Urothelium cell line (cell line): ENCODE measurements around the gene EXOC4.
A peak's percentile ranks its signal among the peaks of the same experiment; 100 is the strongest.
"Not testable (repeated sequence)": the region's sequence is repeated elsewhere in the genome, so short reads cannot be mapped to it uniquely, and the experiment has no call there.

Experiments used
- DNase-seq: peaks from one replicate; pipeline ENCODE4 v3.0.0; 2011; ENCODE audit warnings: low spot score, mixed read lengths
- FAIRE-seq: peaks from 2 replicates; lab custom pipeline; 2011; peaks lifted over from hg19 to GRCh38; lab: Jason Lieb, UNC

EXOC4 gene

DNA sequence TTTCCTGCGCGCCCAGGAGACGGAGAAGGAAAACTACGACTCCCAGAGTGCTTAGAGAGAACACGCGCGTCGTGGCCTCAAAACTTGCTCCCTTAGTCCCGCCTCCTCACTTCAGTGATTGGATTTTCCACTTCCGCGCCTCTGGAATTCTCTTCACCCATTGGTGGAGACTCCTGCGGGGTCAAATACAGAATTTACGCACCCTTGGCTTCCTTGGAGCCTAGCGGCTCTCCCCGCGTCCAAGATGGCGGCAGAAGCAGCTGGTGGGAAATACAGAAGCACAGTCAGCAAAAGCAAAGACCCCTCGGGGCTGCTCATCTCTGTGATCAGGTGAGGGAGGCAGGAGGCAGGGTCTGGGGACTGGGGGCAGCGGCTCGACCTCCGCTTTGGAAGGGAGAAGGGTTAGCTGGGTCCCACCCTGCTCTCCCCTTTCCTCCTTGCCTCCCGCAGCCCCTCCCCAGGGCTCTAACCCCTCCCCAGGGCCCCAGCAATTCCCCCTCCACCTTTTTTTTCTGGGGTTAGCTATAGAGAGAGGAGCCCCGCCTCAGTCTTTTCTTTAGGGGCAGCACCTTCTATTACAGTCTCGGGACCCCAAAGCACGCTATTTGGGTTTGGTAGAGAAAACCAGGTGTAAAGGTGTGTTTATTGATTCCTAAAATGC lies at the start of gene EXOC4:
Gene EXOC4 (plus strand): TSS at position 221 of the 661 bp plus-strand sequence.
- FAIRE-seq = no peak
- peak; percentile 88 for DNase-seq

DNA sequence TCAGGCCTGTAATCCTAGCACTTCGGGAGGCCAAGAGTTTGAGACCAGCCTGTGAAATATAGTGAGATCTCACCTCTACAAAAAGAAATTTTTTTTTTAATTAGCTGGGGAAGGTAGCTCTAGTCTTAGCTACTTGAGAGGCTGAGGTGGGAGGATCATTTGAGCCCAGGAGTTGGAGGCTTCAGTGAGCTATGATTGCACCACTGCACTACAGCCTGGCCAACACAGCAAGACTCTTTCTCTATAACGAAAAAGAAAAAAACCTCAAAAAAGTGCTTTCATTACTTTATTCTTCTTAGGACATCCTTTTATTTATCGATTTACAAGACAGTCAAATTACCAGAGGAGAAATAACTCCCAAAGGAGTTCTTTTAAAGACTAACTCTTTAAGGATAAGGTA lies 49.4 kb upstream of the EXOC4 start:
- DNase-seq (no peak), FAIRE-seq (no peak)

DNA sequence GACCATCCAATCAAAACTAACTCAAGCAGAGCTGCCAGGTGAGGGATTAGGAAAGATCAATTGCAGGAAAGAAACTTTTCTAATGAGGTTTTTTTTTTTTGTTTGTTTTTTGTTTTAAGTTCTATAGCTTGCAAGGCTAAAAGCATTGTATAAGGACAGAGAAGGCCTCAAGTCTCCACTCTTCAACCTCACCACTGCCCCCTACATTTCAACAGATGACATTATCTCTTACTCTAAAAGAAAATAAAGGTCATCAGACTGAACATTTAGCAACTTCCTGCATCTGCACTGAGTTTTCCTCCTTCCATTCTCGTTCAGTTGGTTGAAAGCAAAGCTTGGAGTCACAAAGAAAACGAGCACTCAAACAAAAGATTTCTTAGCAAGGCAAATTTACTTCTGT lies 45.2 kb upstream of the EXOC4 start:
- FAIRE-seq (no peak), DNase-seq (no peak)

DNA sequence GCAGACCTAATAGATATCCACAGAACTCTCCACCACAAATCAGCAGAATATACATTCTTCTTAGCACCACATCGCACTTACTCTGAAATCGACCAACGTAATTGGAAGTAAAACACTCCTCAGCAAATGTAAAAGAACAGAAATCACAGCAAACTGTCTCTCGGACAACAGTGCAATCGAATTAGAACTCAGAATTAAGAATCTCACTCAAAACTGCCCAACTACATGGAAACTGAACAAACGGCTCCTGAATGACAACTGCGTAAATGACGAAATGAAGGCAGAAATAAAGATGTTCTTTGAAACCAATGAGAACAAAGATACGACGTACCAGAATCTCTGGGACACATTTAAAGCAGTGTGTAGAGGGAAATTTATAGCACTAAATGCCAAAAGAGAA lies 42.1 kb upstream of the EXOC4 start:
- not testable (repeated sequence) for DNase-seq, FAIRE-seq

DNA sequence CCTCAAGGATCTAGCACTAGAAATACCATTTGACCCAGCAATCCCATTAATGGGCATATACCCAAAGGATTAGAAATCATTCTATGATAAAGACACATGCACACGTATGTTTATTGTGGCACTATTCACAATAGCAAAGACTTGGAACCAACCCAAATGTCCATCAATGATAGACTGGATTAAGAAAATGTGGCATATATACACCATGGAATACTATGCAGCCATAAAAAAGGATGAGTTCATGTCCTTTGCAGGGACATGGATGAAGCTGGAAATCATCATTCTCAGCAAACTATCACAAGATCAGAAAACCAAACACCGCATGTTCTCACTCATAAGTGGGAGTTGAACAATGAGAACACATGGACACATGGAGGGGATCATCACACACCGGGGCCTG lies 39.1 kb upstream of the EXOC4 start:
- DNase-seq, FAIRE-seq: not testable (repeated sequence)

DNA sequence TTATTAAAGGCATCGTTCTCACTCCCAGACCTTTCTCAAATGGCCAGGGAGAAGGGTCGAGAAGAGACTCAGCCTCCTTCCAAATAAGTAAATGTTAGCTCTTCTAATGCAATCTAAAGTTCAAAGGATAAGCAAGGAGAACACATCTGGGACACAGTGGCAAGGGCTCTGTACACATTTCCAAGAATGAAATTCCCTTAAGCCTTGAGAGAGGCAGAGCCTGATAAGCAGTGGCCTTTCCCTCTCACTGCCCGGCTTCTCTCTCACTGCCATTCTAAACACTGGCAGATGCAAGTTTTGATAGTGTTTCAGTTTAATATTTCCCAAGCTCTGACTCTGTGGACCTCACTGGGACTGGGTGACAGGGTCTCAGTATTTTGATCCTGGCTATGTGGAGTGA lies 35.1 kb upstream of the EXOC4 start:
- no peak for FAIRE-seq

DNA sequence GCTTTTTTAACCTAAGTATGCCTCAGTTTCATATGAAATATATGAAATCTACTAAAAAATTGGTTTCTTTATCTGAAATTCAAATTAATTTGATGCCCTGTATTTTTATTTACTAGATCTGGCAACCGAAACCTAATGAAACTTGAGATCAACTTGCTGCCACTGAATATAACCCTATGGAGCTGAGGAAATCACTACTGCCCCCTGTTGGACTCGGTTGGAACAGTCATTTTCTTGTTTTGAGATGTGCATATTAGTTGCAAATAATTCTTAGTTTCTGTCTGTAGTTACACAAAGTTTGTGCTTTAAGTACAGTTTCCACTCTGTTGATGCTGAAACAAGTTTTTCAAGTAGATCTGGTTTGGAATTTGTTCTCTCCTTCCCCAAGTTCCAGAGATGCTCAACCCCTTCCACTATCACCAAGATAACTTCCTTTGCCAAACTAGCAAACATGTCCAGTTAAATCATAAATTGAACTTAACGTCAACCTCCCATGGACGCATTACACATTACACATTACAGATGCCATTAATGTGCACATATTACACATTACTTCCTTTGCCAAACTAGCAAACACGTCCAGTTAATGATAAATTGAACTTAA lies 22.2 kb upstream of the EXOC4 start:
- FAIRE-seq = no peak

More for the DNA sequence above, 35.1 kb upstream of the EXOC4 start:
- no peak for DNase-seq

DNA sequence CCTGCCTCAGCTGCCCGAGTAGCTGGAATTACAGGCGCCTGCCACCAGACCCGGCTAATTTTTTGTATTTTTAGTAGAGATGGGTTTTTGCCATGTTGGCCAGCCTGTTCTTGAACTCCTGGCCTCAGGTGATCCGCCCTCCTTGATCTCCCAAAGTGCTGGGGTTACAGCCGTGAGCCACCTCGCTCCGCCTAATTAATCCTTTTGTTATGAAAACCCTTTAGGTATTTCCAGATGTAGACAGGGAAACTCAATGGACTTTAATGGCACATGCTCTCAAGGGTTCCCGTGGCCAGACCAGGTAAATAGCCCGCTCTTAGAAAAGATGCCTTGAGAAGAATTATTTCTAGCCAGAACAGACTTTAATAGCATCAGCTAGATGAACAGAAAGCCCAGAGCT lies 19.7 kb upstream of the EXOC4 start:
- DNase-seq = no peak
- no peak for FAIRE-seq

More for the DNA sequence above, 22.2 kb upstream of the EXOC4 start:
- DNase-seq = peak; percentile 18

DNA sequence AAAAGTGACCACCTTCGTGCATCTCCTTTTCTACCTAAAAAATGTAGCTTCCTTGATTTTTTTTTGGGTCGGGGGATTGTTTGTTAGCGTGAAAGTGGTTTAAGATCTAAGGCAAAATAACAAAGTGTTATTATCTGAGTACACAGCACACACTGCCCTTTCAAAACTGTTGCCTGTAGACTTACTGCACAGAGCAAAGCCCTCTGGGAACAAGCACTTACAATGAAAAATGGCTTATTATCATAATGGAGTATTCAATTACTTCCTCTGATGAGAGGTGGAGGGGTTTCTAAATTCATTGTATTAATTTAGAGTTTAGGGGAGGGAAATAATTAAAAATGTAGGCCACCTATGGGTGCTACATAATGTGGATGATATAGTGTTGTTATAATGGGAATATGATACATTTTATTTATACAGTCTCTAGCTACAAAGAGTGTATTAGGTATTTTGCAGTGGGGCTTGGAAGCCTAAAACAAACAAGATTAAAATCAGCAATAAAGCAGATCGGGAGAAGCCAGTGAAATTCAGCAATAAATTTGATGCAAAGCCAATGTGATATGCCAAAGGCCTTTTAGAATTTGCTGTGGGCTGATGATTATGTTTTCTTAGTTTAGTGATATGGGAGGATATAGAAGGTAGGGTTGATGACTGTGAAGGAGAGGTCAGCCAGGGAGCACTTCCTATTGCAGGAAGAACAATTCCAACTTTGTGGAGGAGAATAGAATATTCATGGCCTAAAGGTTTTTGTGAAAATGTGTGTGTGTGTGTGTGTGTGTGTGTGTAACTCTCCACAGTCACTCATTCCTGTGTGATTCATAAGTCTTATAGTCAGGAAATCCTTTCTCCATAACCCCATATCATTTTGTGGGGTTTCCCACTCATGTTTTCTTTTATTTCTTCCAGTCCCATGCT lies 17.7 kb upstream of the EXOC4 start:
- DNase-seq (no peak), FAIRE-seq (no peak)

DNA sequence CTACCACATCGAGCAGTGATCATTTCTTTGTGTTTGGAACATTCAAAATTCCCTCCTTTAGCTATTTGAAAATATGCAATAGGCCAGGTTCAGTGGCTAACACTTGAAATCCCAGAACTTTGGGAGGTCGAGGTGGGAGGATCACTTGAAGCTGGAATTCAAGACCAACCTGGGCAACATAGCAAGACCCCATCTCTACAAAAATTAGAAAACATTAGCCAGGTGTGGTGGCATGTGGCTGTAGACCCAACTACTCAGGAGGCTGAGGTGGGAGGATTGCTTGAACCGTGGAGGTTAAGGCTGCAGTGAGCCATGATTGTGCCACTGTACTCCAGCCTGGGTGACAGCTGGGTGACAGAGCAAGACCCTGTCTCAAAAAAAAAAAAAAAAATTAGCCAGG lies 15.3 kb upstream of the EXOC4 start:
- FAIRE-seq (no peak), DNase-seq (no peak)

DNA sequence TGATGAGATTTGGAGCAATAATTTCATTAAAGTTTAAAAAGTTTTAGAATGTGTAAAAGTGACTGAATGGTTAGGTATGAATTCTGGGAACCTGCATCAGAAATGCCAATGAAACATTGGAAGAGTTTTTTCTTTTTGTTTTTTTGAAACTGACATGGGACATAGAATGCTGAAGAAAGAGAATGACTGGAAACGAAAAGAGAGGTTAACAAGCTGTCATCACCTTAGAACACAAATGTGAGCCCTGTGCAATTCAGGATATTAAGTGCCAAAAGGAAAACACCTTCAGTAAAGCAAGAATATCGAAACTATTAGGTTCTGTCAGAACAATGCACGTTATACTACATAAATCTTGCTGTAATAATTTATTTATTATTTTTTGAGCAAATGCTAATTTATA lies 12.6 kb upstream of the EXOC4 start:
- DNase-seq (no peak), FAIRE-seq (no peak)

DNA sequence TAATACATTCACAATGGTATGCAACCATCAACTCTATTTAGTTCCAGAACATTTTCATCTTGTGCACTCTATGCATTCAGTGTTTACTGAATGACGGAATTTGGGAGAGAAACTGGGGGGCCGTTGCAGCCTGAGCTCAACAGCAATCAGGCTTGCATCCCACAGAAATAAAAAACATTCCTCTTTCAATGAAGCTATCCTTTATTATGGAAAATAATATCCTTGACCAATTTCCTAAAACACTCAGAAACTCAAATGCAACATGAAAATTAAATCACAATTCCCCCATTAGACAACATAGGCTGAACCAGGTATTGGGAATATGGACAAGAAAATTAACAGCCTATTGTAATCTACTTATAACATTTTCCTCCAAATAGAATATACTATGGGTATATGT lies 6.3 kb upstream of the EXOC4 start:
- no peak for DNase-seq

DNA sequence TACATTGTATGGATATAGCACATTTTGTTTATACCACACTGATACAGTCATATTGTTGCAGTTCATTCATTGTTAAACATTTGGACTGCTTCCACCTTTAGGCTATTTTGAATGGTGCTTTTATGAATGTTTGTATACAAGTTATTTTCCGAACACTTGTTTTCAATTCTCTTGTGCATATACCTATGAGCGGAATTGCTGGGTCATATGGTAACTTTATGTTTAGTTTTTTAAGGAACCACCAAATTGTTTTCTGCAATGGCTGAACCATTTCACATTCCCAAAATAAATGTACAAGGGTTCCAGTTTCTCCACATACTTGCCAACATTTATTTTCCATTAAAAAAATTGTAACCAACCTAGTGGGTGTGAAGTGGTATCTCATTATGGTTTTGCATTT lies 4.0 kb upstream of the EXOC4 start:
- FAIRE-seq (no peak), DNase-seq (no peak)

More for the DNA sequence above, 6.3 kb upstream of the EXOC4 start:
- FAIRE-seq = no peak

DNA sequence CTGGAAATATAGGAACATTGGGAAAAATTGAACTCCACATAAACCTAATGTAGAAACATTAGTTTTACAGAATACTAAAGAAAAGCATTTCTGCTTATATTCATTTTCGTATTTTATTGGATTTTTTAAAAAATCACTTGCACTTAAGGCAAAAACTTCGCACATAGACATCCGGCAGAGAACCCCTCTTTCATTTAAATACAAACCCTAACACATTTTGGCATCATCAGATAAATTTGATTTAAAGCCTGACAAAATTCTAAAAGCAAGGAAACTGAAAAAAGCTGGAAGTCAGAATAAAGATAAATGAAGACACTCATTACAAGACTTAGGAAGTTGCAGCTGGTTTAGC lies 396 bp upstream of the EXOC4 start:
- DNase-seq (no peak), FAIRE-seq (no peak)

DNA sequence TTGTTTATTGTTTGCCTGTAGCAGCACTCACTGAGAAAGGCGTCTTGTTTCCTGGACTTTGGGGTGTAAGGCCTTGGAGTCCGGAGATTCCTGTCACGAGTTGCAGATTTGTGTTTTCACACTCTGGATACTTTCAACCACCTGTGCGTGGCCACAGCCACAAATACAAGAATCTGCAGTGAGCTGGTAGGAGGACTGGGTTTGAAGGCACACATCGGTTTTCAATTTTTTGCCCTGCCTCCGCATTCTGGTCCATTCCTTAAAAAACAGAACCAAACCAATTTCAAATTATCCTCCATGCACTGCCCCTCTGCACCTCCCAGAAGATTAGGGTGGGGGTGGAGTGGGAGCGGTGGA lies 619 bp downstream of the EXOC4 start:
- no peak for DNase-seq
- no peak for FAIRE-seq

DNA sequence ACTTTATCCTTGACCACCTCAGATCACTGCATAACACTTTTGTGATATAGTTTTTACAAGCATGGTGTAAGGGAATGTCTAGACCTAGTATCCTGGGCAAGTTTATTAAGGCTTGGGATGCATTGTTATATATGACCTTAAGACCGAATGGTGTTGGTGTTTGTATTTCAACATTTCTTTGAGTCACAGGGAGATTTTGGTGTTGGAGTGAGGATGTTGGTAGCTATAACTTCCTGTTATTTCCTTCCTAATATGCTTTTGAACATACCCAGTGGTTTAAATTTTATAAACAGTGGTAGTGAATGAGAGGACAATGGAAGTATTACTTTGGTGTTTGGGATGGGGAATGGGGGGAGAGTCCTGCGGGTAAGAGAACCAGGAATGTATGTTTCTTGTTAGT lies 2.6 kb downstream of the EXOC4 start:
- FAIRE-seq = no peak
- DNase-seq = no peak

DNA sequence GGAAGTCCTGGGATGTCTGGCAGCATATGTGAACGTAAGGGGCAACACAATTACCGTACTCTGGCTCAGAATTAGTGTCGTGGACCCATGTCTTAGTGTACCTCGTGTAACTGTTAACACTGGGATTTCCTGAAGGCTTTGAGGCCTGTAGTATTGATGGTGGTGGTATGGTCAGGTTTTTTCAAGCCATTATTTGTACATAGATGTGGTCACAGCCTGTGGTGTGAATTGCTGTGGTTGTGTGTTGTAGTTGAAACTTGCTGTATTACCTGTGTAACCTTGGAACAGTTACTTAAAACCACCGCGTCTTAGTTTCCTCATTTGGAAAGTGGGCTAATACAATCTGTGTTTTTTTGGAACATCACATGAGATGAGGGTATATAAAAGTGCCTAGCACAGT lies 5.3 kb downstream of the EXOC4 start:
- DNase-seq (no peak), FAIRE-seq (no peak)

DNA sequence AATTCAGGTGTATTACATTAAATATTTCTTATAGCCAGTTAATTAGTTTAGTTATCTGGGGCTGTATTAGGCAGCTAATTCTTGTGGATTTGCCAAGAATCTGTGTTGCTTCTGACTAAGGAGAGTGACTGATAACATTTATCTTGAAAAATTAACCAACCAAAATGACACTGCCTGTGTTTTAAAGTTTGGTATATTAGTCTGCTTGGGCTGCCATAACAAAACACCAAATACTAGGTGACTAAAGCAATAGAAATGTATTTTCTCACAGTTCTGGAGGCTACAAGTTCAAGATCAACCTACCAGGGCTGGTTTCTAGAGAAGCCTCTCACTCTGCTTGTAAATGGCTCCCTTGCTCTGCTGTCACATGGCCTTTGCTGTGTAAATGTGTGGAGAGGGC lies 12.9 kb downstream of the EXOC4 start:
- FAIRE-seq (no peak), DNase-seq (no peak)

DNA sequence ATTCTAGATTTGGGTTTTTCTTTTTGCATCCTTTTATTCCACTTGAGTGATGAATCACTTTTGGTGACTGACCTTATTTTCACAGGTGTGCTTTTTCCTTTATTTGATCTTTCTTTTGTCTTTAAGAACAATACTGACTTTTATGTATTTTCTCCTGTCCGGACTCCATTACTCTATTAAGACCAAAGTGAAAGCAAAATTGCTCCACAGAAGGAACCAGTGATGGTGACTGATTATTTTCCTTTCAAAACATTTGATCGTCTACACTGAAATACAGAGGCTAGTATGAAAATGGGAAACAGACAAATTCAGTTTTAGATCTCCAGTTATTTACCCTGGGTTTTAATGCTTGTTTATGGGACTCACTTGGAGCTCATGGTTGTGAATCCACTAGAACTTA lies 15.5 kb downstream of the EXOC4 start:
- DNase-seq = no peak
- FAIRE-seq = no peak

DNA sequence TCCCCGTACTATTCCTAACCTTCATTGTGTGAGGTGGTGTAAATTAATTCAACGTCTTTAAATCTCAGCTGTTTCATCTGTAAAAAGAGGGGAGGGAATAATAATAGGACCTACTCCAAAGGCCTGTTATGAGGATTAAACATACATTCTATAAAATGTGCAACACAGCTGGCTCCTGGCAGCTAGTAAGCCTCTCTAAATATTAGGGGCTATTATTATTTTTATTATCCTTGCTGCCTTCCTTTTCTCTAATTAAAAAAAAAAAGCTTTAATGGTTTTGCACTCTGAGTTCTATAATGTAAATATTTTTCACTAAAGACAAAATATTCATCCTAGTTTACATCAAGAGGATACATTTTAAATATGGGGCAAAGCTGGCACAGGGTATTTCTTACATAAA lies 19.5 kb downstream of the EXOC4 start:
- DNase-seq = no peak
- no peak for FAIRE-seq

DNA sequence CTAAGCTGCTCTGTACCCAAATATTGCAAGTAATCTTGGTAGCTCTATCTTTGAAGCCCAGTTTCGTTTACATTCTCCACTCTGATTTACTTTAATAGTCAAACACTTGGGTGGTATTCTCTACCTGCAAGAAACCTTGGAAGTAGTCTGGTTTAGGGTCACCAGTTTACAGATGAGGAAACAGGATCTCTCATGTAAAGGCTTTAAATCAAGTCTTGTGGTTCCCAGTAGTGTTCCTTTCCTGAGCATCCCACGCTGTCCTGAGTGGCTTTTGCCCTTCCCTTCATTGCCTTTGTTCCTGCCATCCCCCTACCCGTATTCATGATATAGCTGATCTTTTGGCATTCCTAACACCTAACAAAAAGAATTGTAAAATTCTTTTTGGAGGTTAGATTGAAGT lies 20.3 kb downstream of the EXOC4 start:
- no peak for DNase-seq
- no peak for FAIRE-seq

DNA sequence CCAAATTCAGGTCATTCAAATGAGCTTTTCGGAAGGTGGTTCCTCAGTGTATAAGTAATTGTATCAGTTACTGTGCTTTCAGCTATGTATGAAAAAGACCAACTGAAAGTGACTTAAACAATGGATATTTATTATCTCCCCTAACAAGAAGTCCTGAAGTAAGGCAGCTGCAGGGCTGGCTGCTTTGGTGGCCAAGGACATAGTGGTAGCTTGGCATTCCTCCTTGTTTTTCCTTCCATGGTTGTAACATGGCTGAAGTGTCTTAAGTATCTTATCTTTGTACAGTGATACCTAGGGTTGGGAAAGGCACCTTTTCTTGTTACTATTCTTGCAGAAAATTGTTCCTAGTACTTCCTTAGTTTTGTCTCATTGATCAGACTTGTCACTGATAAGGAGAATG lies 21.4 kb downstream of the EXOC4 start:
- FAIRE-seq = no peak

More for the DNA sequence above, 21.4 kb downstream of the EXOC4 start:
- DNase-seq = no peak
